NCI-H748 treated with DMSO at 0.1 percent for 48 hours (cell line): Measurements from ENCODE around the gene BTD.

ENCODE experiments used
- DNase-seq: peaks from one replicate; lab custom pipeline; 2025; lab: John Stamatoyannopoulos, UW

The BTD gene

DNA sequence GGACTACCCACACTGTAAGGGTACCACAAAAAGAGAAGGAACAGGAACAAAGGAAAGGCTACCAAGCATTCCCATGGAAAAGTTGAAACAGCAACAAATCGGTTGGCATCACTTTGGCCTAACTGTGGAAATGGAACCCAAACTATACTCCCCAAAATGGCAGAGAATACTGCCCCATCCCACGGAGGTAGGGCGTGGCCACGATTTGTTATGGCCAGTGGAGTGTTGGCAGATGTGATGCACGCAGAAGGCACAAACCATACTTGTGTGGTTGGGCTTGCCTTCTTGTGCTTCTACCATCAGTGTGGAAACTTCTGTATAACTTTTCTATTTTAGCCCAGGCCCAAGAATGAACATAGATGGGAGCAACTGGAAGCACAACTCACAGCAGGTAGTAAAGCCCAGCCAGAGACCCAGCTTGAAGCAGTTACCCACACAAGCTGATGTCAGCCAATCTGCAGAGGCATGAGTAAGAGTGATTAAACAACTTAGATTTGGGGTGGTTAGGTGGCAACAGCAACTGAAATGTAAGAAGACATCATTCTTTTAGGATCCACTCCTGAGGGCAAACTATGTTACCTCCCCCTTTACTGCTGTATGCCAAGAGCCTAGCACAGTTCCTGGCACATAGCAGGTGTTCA lies 64.1 kb downstream of the BTD start:
- DNase-seq, result no peak

DNA sequence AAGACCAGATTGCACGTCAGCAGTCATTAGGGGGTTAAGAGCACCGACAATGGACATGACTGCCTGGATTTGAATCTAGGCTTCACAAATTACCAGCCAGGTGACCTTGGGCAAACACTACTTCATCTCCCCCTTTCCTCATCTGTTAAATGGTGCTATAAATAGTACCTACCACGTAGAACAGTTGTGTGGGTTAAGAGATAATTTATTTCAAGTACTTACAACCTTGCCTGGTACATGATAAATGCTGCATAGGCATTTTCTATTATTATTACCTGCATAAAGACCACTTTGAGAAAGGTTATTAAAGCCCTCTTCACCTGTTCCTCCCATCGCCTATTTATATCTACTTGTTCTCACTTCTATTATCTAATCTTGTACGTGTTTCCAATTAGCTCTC lies 64.7 kb downstream of the BTD start:
- no peak for DNase-seq

GRCh38 chr3:15667484-15667883 lies 65.9 kb downstream of the BTD start:
- DNase-seq, result no peak

- no peak for DNase-seq
These were observed 72.0 kb downstream of the BTD start for GRCh38 chr3:15673536-15673935.

DNA sequence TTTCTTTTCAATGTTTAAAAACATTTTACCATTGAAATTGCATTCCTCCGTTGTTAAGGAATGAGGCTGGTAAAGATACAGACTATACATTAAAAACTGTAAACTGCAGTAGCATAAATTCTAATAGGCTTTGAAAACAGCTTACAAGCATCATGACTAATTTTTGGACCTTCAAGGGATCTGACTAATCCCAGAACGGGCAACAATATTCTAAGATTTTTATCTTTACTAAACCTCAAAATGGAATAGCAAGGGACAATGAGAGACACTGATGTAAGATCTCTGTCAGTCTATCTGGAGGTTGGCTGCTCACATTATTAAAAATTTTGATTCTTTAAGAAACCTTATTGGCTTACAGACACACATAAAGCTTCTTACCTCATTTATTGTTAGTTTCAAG lies 74.7 kb downstream of the BTD start:
- no peak for DNase-seq

DNA sequence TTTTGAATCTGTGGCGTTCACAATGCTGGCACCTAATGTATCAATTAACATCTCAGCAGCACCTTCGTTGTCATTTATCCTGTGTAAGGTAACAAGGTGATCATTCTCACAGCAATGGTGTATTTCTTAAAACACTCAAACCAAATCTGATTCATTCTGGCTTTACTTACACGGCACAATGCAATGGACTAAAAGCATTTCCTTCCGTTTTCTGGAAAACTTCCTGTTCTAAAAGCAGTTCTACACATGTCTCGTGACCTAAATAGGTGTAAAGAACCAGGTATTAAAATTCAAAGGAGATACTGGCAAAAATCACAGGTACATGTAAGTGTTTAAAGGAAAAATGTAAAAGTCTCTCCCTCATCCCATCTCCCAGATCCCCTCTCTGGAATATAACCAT lies 77.8 kb downstream of the BTD start:
- DNase-seq, result no peak

DNA sequence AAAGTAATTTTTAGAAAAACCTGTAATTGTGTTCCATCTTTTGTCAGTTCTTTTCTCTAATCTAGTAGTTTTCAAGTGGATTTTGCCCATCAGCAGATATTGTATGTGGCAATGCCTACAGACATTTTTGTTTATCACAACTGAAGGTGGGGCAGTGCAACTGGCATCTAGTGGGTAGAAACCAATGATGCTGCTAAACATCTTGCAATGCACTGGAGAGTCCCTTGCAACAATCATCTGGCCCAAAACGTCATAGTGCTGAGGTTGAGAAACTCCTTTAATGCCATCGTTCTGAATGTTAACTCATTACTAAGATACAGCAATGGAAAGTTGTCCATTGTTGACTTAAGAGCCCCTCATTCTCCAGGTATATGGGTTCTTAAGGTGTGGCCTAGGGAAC lies 80.1 kb downstream of the BTD start:
- no peak for DNase-seq

GRCh38 chr3:15682561-15683185 lies 81.1 kb downstream of the BTD start:
- DNase-seq, result no peak

DNA sequence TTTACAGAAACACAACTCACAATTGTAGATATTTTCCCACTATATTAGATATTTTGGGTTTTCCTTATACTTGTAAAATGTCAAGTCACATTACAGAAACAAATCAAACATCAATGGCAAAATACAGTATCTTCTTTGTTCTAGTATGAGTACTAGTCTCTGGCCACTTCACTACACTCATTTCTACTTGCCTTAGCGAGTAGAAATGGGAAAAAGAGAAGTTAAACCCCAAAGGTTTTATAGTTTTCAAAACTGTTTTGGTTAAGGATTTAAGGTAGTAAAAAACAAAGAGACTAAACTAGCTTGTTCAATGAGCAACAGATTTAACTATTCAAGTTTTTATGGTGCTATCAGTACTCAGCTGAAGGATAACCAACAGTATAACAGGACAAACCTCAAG lies 81.7 kb downstream of the BTD start:
- DNase-seq, result no peak

DNA sequence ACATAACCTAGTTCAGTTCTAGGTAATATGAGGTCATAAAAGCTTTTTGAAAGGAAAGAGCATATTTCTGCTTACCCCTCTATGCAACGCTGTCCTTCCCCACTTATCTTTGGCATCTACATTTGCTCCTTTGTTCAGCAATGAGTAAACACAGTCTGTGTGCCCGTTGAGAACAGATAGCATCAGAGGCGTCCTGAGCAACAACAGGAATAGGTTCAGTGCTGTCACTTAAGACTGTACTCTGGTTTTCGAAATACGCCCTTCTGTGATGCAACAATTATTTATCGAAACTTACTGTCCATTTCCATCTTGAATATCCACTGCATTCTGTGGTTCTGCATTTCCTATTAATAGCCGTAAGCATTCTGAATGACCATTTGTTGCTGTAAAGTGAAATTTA lies 84.4 kb downstream of the BTD start:
- DNase-seq, result no peak

DNA sequence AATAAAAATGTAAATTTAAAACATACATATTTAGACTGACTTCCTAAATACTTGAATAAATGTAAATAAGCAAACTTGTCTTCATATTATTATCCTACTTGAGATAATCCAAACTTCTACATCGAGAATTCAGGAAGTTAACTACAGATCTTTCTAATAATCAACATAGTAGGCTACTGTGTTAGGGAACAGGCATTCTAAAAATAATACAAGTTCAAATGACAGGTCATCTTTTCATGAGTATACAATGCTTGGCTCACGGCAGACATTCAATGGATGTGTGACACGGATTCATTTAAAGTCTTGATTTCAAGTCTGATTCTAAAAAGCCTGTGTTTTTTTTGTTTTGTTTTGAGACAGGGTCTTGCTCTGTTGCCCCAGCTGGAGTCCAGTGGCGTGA lies 88.7 kb downstream of the BTD start:
- no peak for DNase-seq

- DNase-seq, result no peak
These were observed 89.2 kb downstream of the BTD start for GRCh38 chr3:15690748-15691147.

DNA sequence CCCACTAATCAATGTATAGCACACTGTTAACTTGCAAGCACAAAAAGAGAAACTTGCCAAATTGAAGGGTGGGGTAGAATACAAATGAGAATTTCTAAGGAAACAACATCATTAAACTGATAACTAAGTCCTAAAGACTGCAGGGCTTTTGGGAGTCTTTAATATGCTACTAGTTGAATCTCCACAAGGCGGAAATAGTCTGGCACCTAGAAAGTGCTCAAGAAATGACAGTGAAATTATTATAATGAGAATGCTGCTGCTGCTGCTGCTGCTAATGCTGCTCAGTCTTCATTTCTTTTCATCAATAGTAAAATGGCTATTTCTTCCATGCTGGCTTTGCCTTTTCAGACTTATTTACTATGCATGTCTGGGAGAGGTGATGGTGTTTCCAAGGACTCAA lies 91.8 kb downstream of the BTD start:
- DNase-seq, result no peak

GRCh38 chr3:15694628-15695027 lies 93.1 kb downstream of the BTD start:
- no peak for DNase-seq
